ENCODE results near the gene MSMO1. TPM values are rescaled to one million over a fixed set of nuclear protein-coding genes. Genes with fewer than 3 reads are reported as not detected.
"Not testable (repeated sequence)": the region's sequence is repeated elsewhere in the genome, so short reads cannot be mapped to it uniquely, and the experiment has no call there.

MSMO1 gene
- total RNA-seq = 187 and 206 TPM in 2 replicates

GRCh38 chr4:165327211-165328100 lies at the start of gene MSMO1:
MSMO1 (plus strand) TSS chr4:165327669; CDS start chr4:165333371, 5,702 bp downstream.
- FAIRE-seq = peak; percentile 7
- Histone ChIP-seq H3K4me3 (ENCODE audit: low read depth, low read length) (peak within 1 kb of the TSS; percentile 90), H3K36me3 (ENCODE audit: control insufficient read depth, insufficient read depth, low read length) (peaks cover 1% of the 10 kb centered on the region), H3K27me3 (ENCODE audit: control insufficient read depth, insufficient read depth, low read length) (no peaks in the 10 kb centered on the region)
- peak; percentile 99 for DNase-seq (ENCODE audit: low read depth)
- no peak for TF ChIP-seq CTCF (IDR thresholded peaks at IDR 0.05; ENCODE audit: insufficient read depth, low read length, severe bottlenecking)

- H3K36me3 ChIP-seq (ENCODE audit: control insufficient read depth, insufficient read depth, low read length); FAIRE-seq; DNase-seq (ENCODE audit: low read depth); H3K27me3 ChIP-seq (ENCODE audit: control insufficient read depth, insufficient read depth, low read length); H3K4me3 ChIP-seq (ENCODE audit: low read depth, low read length): not testable (repeated sequence)
These were observed 47.9 kb upstream of the MSMO1 start for GRCh38 chr4:165279531-165279930.

- not testable (repeated sequence) for H3K4me3 ChIP-seq (ENCODE audit: low read depth, low read length); DNase-seq (ENCODE audit: low read depth); H3K36me3 ChIP-seq (ENCODE audit: control insufficient read depth, insufficient read depth, low read length); FAIRE-seq; H3K27me3 ChIP-seq (ENCODE audit: control insufficient read depth, insufficient read depth, low read length)
These were observed 42.8 kb upstream of the MSMO1 start for GRCh38 chr4:165284697-165285096.

GRCh38 chr4:165286619-165287340 lies 40.7 kb upstream of the MSMO1 start:
- not testable (repeated sequence) for DNase-seq (ENCODE audit: low read depth); FAIRE-seq; H3K36me3 ChIP-seq (ENCODE audit: control insufficient read depth, insufficient read depth, low read length)

DNA sequence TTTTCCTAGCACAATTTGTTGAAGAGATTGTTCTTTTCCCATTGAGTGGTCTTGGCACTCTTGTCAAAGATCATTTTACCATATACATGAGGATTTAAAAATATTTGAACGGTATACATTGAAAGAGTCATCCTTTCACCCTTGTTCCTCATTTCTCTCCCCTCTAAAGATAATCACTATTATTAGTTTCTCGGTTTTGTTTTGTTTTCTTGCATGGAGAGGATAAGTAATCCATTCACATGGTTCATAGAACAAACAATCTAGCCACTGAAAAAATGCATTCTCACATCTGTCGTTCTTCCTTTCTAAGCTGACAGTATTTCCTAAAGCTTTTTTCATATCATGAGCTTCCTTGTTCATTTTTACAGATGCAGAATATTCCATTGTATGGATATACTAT lies 39.2 kb upstream of the MSMO1 start:
- no peak for TF ChIP-seq CTCF (IDR thresholded peaks at IDR 0.05; ENCODE audit: insufficient read depth, low read length, severe bottlenecking)
- FAIRE-seq (no peak), DNase-seq (ENCODE audit: low read depth) (no peak)
- H3K27me3 ChIP-seq (ENCODE audit: control insufficient read depth, insufficient read depth, low read length) = no peaks in the 10 kb centered on the region
- no peaks in the 10 kb centered on the region for H3K36me3 ChIP-seq (ENCODE audit: control insufficient read depth, insufficient read depth, low read length)
- H3K4me3 ChIP-seq (ENCODE audit: low read depth, low read length) = no peak overlapping the region

More at GRCh38 chr4:165286619-165287340, 40.7 kb upstream of the MSMO1 start:
- H3K4me3 ChIP-seq (ENCODE audit: low read depth, low read length); H3K27me3 ChIP-seq (ENCODE audit: control insufficient read depth, insufficient read depth, low read length): not testable (repeated sequence)

GRCh38 chr4:165288639-165289422 lies 38.6 kb upstream of the MSMO1 start:
- peak; percentile 77 for DNase-seq (ENCODE audit: low read depth)
- TF ChIP-seq CTCF (IDR thresholded peaks at IDR 0.05; ENCODE audit: insufficient read depth, low read length, severe bottlenecking) = no peak
- H3K4me3 ChIP-seq (ENCODE audit: low read depth, low read length) = no peak overlapping the region
- no peaks in the 10 kb centered on the region for H3K27me3 ChIP-seq (ENCODE audit: control insufficient read depth, insufficient read depth, low read length)
- no peak for FAIRE-seq
- H3K36me3 ChIP-seq (ENCODE audit: control insufficient read depth, insufficient read depth, low read length) = no peaks in the 10 kb centered on the region

DNA sequence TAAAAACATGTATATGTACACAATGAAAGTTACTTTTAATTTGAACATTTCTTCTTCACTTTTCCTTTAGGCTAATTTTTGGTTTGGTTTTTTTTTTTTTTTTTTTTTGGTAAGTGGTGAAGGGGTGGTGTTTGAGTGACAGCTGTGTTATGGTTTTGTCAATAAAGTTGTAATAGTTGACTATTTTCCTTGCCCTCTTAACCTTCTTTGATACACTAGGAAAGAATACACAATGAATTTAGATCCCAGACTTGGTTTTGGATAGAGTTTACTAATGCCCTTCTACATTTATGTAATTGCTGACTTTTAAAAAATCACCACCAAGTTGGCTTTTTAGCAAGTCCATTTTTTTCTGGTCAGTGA lies 38.1 kb upstream of the MSMO1 start:
- TF ChIP-seq CTCF (IDR thresholded peaks at IDR 0.05; ENCODE audit: insufficient read depth, low read length, severe bottlenecking) = no peak
- DNase-seq (ENCODE audit: low read depth) (no peak), FAIRE-seq (no peak)
- Histone ChIP-seq H3K27me3 (ENCODE audit: control insufficient read depth, insufficient read depth, low read length) (no peaks in the 10 kb centered on the region), H3K36me3 (ENCODE audit: control insufficient read depth, insufficient read depth, low read length) (no peaks in the 10 kb centered on the region), H3K4me3 (ENCODE audit: low read depth, low read length) (no peak overlapping the region)

Data from bronchial epithelial cell (primary cell).